K562 (cell line): ENCODE data around the gene MED15. TPM values are rescaled to one million over a fixed set of nuclear protein-coding genes. Genes with fewer than 3 reads are reported as not detected.
A peak's percentile ranks its signal among the peaks of the same experiment; 100 is the strongest.

Source experiments
- ADNP ChIP-seq: fragments of 200-800 bp; sonication (Bioruptor generic); IDR thresholded peaks from 2 replicates; pipeline ENCODE4 v1.6.1; 2016; ENCODE audit warnings: missing genetic modification characterization, missing compliant biosample characterization
- CTBP1 ChIP-seq: fragments of 450-650 bp; IDR thresholded peaks from 2 replicates; pipeline ENCODE4 v1.6.1; 2016; ENCODE audit warnings: borderline replicate concordance
- E2F1 ChIP-seq: sonication (generic); formaldehyde crosslinking; IDR thresholded peaks from 2 replicates; pipeline ENCODE4 v1.8.1; 2023; ENCODE audit warnings: mild to moderate bottlenecking, missing genetic modification reagents, moderate library complexity
- HCFC1 ChIP-seq: IDR thresholded peaks from 2 replicates; pipeline ENCODE4 v1.6.1; 2012; ENCODE audit warnings: low read depth, low read length, improper control_type of control experiment
- HDAC6 ChIP-seq: IDR thresholded peaks from 2 replicates; pipeline ENCODE4 v1.6.1; 2012; ENCODE audit warnings: low read depth, mild to moderate bottlenecking, control low read depth, inconsistent platforms, low read length, moderate library complexity
- NR2F6 ChIP-seq: fragments of 450-650 bp; formaldehyde crosslinking; IDR thresholded peaks from 2 replicates; pipeline ENCODE4 v1.4.0; 2020; ENCODE audit warnings: mild to moderate bottlenecking
- POU5F1 ChIP-seq: fragments of 150-350 bp; IDR thresholded peaks from 2 replicates; pipeline ENCODE4 v1.6.1; 2014; ENCODE audit warnings: borderline replicate concordance, low read length, low read depth, mild to moderate bottlenecking; ENCODE audit not compliant: partially characterized antibody
- TAF1 ChIP-seq: IDR thresholded peaks from 2 replicates; pipeline ENCODE4 v1.6.1; 2011; ENCODE audit warnings: mild to moderate bottlenecking, low read length, moderate library complexity; ENCODE audit not compliant: insufficient read depth, control insufficient read depth, severe bottlenecking; ENCODE audit errors: extremely low read depth
- TAF7 ChIP-seq: fragments of 450-650 bp; IDR thresholded peaks from 2 replicates; pipeline ENCODE4 v1.6.1; 2016; ENCODE audit warnings: missing genetic modification characterization, missing compliant biosample characterization
- ZBTB33 ChIP-seq: sonication (generic); formaldehyde crosslinking; IDR thresholded peaks from 2 replicates; pipeline ENCODE4 v1.8.1; 2023; ENCODE audit warnings: mild to moderate bottlenecking, missing genetic modification reagents
- ZNF263 ChIP-seq: sonication (generic); formaldehyde crosslinking; IDR thresholded peaks from 2 replicates; pipeline ENCODE4 v1.8.0; 2022; ENCODE audit warnings: mild to moderate bottlenecking, missing genetic modification reagents, borderline replicate concordance
- ZNF347 ChIP-seq: fragments of 450-650 bp; formaldehyde crosslinking; IDR thresholded peaks from 2 replicates; pipeline ENCODE4 v1.4.0; 2020; ENCODE audit warnings: low read depth, mild to moderate bottlenecking, moderate library complexity
- ZNF395 ChIP-seq: fragments of 200-800 bp; sonication (Bioruptor generic); IDR thresholded peaks from 2 replicates; pipeline ENCODE4 v1.6.1; 2017; ENCODE audit warnings: missing genetic modification characterization, missing compliant biosample characterization
- polyA plus RNA-seq, 8 experiments: library from polyadenylated mRNA; depleted of rRNA in 4 of 8; stranded (reverse) in 5 of 8; unstranded in 3 of 8; fragments of >200 nt; fragmentation: Nextera tagmentation in 2 of 8; fragmentation: Illumina TruSeq in 1 of 8; extraction: Ambion mirVana in 2 of 8; extraction: Trizol in 1 of 8; gene quantifications; 2 replicates each; pipeline versions ENCODE4 v1.2.1 to v1.2.3, GENCODE V29; 2011 to 2014; ENCODE audit warnings: inconsistent platforms in 1 of 8, missing spikeins in 1 of 8
- total RNA-seq, 7 experiments: library from RNA; depleted of rRNA in 6 of 7; stranded (reverse); fragments of >200 nt in 6 of 7; fragmentation: Illumina TruSeq in 2 of 7; extraction: Trizol in 2 of 7; gene quantifications; 2 replicates each; pipeline versions ENCODE4 v1.2.1 to v1.2.3, GENCODE V29; 2011 to 2021; ENCODE audit warnings: low replicate concordance in 1 of 7
- TF ChIP-seq, protein P1 (sequence below): conservative IDR thresholded peaks from 2 replicates; pipeline ENCODE4 v1.6.1; 2011; ENCODE audit warnings: low read depth, mild to moderate bottlenecking, low read length; ENCODE audit not compliant: control insufficient read depth
- TF ChIP-seq, protein P2 (sequence below): fragments of 250-450 bp; sonication (Bioruptor Pico); IDR thresholded peaks from 2 replicates; pipeline ENCODE4 v1.8.0; 2022; ENCODE audit warnings: inconsistent platforms, mild to moderate bottlenecking, moderate library complexity, borderline replicate concordance
- TF ChIP-seq, protein P3 (sequence below), 2 experiments: fragments of 250-450 bp in 1 of 2; fragments of 450-650 bp in 1 of 2; sonication (Bioruptor Pico) in 1 of 2; IDR thresholded peaks; 2 replicates each; pipeline versions ENCODE4 v1.6.1 to v1.8.0; 2016 to 2021; ENCODE audit warnings: mild to moderate bottlenecking in 2 of 2, moderate library complexity in 2 of 2, missing compliant biosample characterization in 1 of 2, missing genetic modification characterization in 1 of 2

The MED15 gene
- total and polyA plus RNA-seq, 9 of the 15 experiments (the other 6 are each of a cell fraction or from before 2014, with no cell fraction given): 4.0 to 271 (median 60.1) TPM

GRCh38 chr22:20578192-20578591, 70.8 kb downstream of the MED15 start (continued):
- TF ChIP-seq ZNF347 (CRISPR knock-in tag): no peak
- TF ChIP-seq ADNP (tag): no peak
- TF ChIP-seq HDAC6: 0 out of 2 replicates have a peak, but pooled peaks have one; percentile 58
- no peak for TF ChIP-seq CTBP1
- TF ChIP-seq E2F1: no peak
- TF ChIP-seq POU5F1: no peak
- no peak for TF ChIP-seq ZNF395 (CRISPR knock-in tag)
- TF ChIP-seq, protein P1, sequence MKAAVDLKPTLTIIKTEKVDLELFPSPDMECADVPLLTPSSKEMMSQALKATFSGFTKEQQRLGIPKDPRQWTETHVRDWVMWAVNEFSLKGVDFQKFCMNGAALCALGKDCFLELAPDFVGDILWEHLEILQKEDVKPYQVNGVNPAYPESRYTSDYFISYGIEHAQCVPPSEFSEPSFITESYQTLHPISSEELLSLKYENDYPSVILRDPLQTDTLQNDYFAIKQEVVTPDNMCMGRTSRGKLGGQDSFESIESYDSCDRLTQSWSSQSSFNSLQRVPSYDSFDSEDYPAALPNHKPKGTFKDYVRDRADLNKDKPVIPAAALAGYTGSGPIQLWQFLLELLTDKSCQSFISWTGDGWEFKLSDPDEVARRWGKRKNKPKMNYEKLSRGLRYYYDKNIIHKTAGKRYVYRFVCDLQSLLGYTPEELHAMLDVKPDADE: 0 out of 2 replicates have a peak, but pooled peaks have one; percentile 22
- TF ChIP-seq, protein P2, sequence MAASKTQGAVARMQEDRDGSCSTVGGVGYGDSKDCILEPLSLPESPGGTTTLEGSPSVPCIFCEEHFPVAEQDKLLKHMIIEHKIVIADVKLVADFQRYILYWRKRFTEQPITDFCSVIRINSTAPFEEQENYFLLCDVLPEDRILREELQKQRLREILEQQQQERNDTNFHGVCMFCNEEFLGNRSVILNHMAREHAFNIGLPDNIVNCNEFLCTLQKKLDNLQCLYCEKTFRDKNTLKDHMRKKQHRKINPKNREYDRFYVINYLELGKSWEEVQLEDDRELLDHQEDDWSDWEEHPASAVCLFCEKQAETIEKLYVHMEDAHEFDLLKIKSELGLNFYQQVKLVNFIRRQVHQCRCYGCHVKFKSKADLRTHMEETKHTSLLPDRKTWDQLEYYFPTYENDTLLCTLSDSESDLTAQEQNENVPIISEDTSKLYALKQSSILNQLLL (CRISPR knock-in tag): no peak
- no peak for TF ChIP-seq HCFC1
- 0 out of 2 replicates have a peak, but pooled peaks have one; percentile 7 for TF ChIP-seq NR2F6
- no peak for TF ChIP-seq ZBTB33 (CRISPR knock-in tag)
- TF ChIP-seq, protein P3, sequence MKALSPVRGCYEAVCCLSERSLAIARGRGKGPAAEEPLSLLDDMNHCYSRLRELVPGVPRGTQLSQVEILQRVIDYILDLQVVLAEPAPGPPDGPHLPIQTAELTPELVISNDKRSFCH (CRISPR knock-in tag; IDR thresholded peaks at IDR 0.05): 0 out of 2 replicates have a peak, but pooled peaks have one; percentile 49
- TF ChIP-seq, protein P3 (tag; IDR thresholded peaks at IDR 0.05): no peak
- no peak for TF ChIP-seq ZNF263 (CRISPR knock-in tag)
- TF ChIP-seq TAF1: no peak
- no peak for TF ChIP-seq TAF7 (tag)
